ENCODE measurements around the gene PBX3. TPM values are rescaled to one million over a fixed set of nuclear protein-coding genes. Genes with fewer than 3 reads are reported as not detected.

Gene PBX3
- total RNA-seq, 4 donors from 2014 or later: 19.3 to 41.3 (median 25.1) TPM

- ATAC-seq (ENCODE audit: low FRiP score): no peak
- no peak for TF ChIP-seq CTCF (IDR thresholded peaks at IDR 0.05)
- DNase-seq (ENCODE audit: low spot score): no peak
Measured at GRCh38 chr9:125747765-125748445, 732 bp downstream of the PBX3 start.

- no peak for TF ChIP-seq CTCF (IDR thresholded peaks at IDR 0.05)
- ATAC-seq (ENCODE audit: low FRiP score): no peak
- DNase-seq (ENCODE audit: low spot score): no peak
Measured at GRCh38 chr9:125748446-125749099, 1.4 kb downstream of the PBX3 start.

GRCh38 chr9:125749287-125749935 lies 2.2 kb downstream of the PBX3 start:
- TF ChIP-seq CTCF (IDR thresholded peaks at IDR 0.05): no peak
- ATAC-seq (ENCODE audit: low FRiP score) (no peak), DNase-seq (ENCODE audit: low spot score) (no peak)

- ATAC-seq (ENCODE audit: low FRiP score): no peak
- TF ChIP-seq CTCF (IDR thresholded peaks at IDR 0.05): no peak
Measured at GRCh38 chr9:125749951-125750626, 2.9 kb downstream of the PBX3 start.

GRCh38 chr9:125750627-125751011 lies 3.4 kb downstream of the PBX3 start:
- TF ChIP-seq CTCF (IDR thresholded peaks at IDR 0.05): no peak
- DNase-seq (ENCODE audit: low spot score) (no peak), ATAC-seq (ENCODE audit: low FRiP score) (no peak)

More at GRCh38 chr9:125749951-125750626, 2.9 kb downstream of the PBX3 start:
- no peak for DNase-seq (ENCODE audit: low spot score)

GRCh38 chr9:125752070-125752628 lies 5.0 kb downstream of the PBX3 start:
- ATAC-seq (ENCODE audit: low FRiP score) (no peak), DNase-seq (ENCODE audit: low spot score) (no peak)
- no peak for TF ChIP-seq CTCF (IDR thresholded peaks at IDR 0.05)

Data from omental fat pad (tissue), 4 donors.